Natural killer cell (primary cell): ENCODE measurements around the gene CCDC33. TPM values are rescaled to one million over a fixed set of nuclear protein-coding genes. Genes with fewer than 3 reads are reported as not detected.

Source experiments
- ATAC-seq, 3 donors: fragments of 150-1000 bp in 2 of 3; fragments of 200-7000 bp in 1 of 3; cut with Tn5 transposase; 1 replicate in 1 of 3; 2 replicates in 2 of 3; pipeline ENCODE4 v1.10.0; 2021; ENCODE audit warnings: mild to moderate bottlenecking in 2 of 3, moderate library complexity in 2 of 3
- DNase-seq, 2 donors: peaks; one replicate each; pipeline versions ENCODE4 v3.0.0 to v3.0.0-alpha.2; 2013 to 2021; ENCODE audit warnings: mixed read lengths in 1 of 2
- H3K27ac ChIP-seq: one replicate; pipeline ENCODE4 v1.5.1; 2013; ENCODE audit warnings: mild to moderate bottlenecking, low read length
- H3K27me3 ChIP-seq: one replicate; pipeline ENCODE4 v1.6.1; 2013; ENCODE audit warnings: low read length; ENCODE audit not compliant: control insufficient read depth, insufficient read depth
- H3K36me3 ChIP-seq: one replicate; pipeline ENCODE4 v1.6.1; 2013; ENCODE audit warnings: low read length; ENCODE audit not compliant: control insufficient read depth, insufficient read depth
- H3K4me1 ChIP-seq: one replicate; pipeline ENCODE4 v1.6.1; 2013; ENCODE audit warnings: low read length; ENCODE audit not compliant: control insufficient read depth, insufficient read depth
- H3K4me3 ChIP-seq: one replicate; pipeline ENCODE4 v1.5.1; 2013; ENCODE audit warnings: low read length
- H3K9me3 ChIP-seq: one replicate; pipeline ENCODE4 v1.6.1; 2013; ENCODE audit warnings: low read length; ENCODE audit not compliant: control insufficient read depth, insufficient read depth
- H3K27ac Mint-ChIP-seq, 2 donors: one replicate each; pipeline ENCODE4 v1.8.0; 2022; ENCODE audit warnings: mild to moderate bottlenecking in 2 of 2, mixed read lengths in 2 of 2, moderate library complexity in 1 of 2
- H3K27me3 Mint-ChIP-seq, 2 donors: one replicate each; pipeline ENCODE4 v1.8.0; 2022; ENCODE audit warnings: low read depth in 2 of 2, mixed read lengths in 2 of 2
- H3K36me3 Mint-ChIP-seq: one replicate; pipeline ENCODE4 v1.8.0; 2022; ENCODE audit warnings: mixed read lengths
- H3K4me1 Mint-ChIP-seq, 2 donors: one replicate each; pipeline ENCODE4 v1.8.0; 2022; ENCODE audit warnings: mixed read lengths in 2 of 2
- H3K4me3 Mint-ChIP-seq: one replicate; pipeline ENCODE4 v1.8.0; 2022; ENCODE audit warnings: mild to moderate bottlenecking, moderate library complexity, mixed read lengths
- H3K9me3 Mint-ChIP-seq, 2 donors: one replicate each; pipeline ENCODE4 v1.8.0; 2022; ENCODE audit warnings: mixed read lengths in 2 of 2
- WGBS: methylation state at CpG from one replicate; pipeline ENCODE4 v1.1.7; 2013; ENCODE audit warnings: missing lambda C conversion rate; ENCODE audit not compliant: insufficient coverage; 5-methylcytosine and 5-hydroxymethylcytosine counted together
- intact Hi-C: fragments of 100-400 bp; cut with micrococcal nuclease; formaldehyde crosslinking; loops from one replicate; pipeline ENCODE4 v1.14.2; 2022
- total RNA-seq, 4 donors: library from RNA; stranded (reverse); fragments of 120-200 nt in 1 of 4; gene quantifications; one replicate each; pipeline versions ENCODE4 v1.2.3 to v1.2.4, GENCODE V29; 2013 to 2022
- TF ChIP-seq, protein P1 (sequence below): fragments of 200-600 bp; IDR thresholded peaks from one replicate; pipeline ENCODE4 v1.8.0; 2022; ENCODE audit warnings: antibody characterized with exemption

The CCDC33 gene
- total RNA-seq, 3 donors from 2014 or later (not counting 1 experiment from before 2014, with no cell fraction given): not detected

DNA sequence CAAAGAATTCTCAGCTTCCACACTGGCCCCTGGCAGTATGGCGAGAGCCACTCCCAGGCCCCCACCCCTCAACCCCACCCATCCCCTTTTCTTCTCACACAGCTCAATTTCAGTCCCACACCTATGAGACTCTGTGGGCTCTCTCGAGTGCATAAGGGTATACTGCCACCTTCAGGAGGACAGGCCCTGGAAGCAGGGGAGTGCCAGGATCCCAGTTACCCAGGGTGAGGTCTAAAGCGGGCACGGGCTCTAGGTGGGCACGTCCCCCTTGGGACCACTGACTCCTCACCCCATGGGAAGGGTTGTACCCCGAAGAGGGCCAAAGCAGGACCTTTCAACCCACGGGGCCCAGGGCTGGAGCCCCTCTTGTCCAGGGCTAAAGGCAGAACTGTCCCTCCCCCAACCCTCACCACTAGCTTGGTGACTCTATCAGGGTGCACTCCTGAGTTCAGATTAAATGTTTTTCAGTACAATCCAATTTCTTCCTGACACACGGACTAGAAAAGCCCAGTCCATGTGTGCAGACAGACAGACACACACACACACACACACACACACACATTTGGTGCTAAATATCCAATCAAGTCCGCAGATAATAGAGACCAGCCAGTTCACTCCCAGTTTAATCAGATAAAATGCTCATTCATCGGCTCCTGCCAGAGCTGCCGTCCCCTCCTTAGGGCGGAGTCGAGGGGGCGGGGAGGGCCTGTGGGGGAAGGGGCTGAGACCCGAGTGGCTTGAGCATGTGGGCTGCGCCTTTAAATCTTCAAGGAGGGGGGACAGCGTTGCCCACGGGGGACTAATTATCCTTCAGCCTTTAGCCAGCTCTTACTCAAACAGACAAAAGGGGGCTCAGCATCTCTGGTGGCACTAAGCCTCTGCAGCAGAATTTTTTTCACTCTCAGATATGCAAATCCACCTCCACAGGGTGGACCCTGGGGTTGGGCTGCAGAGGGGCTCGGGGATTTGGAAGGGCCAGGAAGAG lies 72.0 kb downstream of the CCDC33 start:
- H3K27me3 Mint-ChIP-seq: peaks cover 13 to 20% of the 10 kb centered on the region in 2 donors
- peak in 1 of 2 donors; percentile 58 for DNase-seq
- no peaks in the 10 kb centered on the region for H3K36me3 Mint-ChIP-seq
- WGBS: 26% methylated on average over 17 of the region's 19 CpGs
- H3K9me3 ChIP-seq: no peaks in the 10 kb centered on the region
- H3K4me1 ChIP-seq: no peaks in the 10 kb centered on the region
- no peaks in the 10 kb centered on the region for H3K27me3 ChIP-seq
- TF ChIP-seq, protein P1, sequence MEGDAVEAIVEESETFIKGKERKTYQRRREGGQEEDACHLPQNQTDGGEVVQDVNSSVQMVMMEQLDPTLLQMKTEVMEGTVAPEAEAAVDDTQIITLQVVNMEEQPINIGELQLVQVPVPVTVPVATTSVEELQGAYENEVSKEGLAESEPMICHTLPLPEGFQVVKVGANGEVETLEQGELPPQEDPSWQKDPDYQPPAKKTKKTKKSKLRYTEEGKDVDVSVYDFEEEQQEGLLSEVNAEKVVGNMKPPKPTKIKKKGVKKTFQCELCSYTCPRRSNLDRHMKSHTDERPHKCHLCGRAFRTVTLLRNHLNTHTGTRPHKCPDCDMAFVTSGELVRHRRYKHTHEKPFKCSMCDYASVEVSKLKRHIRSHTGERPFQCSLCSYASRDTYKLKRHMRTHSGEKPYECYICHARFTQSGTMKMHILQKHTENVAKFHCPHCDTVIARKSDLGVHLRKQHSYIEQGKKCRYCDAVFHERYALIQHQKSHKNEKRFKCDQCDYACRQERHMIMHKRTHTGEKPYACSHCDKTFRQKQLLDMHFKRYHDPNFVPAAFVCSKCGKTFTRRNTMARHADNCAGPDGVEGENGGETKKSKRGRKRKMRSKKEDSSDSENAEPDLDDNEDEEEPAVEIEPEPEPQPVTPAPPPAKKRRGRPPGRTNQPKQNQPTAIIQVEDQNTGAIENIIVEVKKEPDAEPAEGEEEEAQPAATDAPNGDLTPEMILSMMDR: no peak
- ATAC-seq: peak in 2 of 3 donors; percentile 28 to 55
- H3K4me1 Mint-ChIP-seq: no peaks in the 10 kb centered on the region
- no peaks in the 10 kb centered on the region for H3K36me3 ChIP-seq
- no peaks in the 10 kb centered on the region for H3K9me3 Mint-ChIP-seq
- no peak overlapping the region for H3K4me3 Mint-ChIP-seq
- H3K27ac ChIP-seq: no peak overlapping the region
- H3K4me3 ChIP-seq: no peak overlapping the region
- H3K27ac Mint-ChIP-seq: no peak overlapping the region
- intact Hi-C loops: no loop called here

DNA sequence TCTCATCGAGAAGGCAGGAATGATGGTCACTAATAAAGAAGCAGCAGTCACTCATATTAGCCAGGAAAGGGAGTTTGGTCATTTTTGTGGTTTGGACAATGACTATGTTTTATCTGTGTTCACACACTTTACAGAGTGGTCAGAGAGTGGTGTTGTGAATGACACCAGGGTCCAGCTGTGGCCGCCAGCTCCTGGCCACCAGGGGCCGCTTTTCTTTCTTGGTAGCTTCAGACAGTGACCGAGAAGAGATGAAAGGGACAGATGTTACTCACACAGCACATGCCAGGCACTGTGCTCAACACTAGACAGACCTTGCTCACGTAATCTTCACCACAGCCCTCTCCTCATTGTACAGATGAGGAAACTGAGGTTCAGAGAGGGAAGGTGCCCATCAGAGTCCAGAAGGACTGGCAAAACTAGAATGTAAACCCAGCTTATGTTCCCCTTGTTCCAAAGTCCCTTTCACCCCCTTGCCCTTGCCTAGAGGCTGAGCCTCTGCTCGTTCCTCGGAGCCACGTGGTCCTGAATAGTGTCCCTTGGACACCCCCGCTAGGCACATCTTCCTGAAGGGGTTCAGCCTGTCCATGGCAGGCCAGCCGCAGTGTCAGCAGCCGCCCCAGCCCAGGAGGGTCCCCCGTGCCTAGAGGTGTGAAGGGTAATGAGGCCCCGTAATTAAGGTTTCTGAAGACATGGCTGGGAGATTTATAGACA lies 75.8 kb downstream of the CCDC33 start:
- DNase-seq (no peak), ATAC-seq (no peak)
- Histone ChIP-seq H3K4me3 (no peak overlapping the region), H3K27me3 (no peaks in the 10 kb centered on the region), H3K27ac (no peak overlapping the region), H3K4me1 (peaks cover 32% of the 10 kb centered on the region), H3K36me3 (no peaks in the 10 kb centered on the region), H3K9me3 (no peaks in the 10 kb centered on the region)
- WGBS: 81% methylated on average over 13 of the region's 13 CpGs
- Mint-ChIP-seq H3K27me3 (peaks cover 0 to under 1% of the 10 kb centered on the region in 2 donors), H3K4me1 (peaks cover 15 to 29% of the 10 kb centered on the region in 2 donors), H3K9me3 (no peaks in the 10 kb centered on the region), H3K4me3 (no peak overlapping the region), H3K36me3 (no peaks in the 10 kb centered on the region), H3K27ac (no peak overlapping the region)
- TF ChIP-seq, protein P1: no peak
- intact Hi-C loops: no loop called here

DNA sequence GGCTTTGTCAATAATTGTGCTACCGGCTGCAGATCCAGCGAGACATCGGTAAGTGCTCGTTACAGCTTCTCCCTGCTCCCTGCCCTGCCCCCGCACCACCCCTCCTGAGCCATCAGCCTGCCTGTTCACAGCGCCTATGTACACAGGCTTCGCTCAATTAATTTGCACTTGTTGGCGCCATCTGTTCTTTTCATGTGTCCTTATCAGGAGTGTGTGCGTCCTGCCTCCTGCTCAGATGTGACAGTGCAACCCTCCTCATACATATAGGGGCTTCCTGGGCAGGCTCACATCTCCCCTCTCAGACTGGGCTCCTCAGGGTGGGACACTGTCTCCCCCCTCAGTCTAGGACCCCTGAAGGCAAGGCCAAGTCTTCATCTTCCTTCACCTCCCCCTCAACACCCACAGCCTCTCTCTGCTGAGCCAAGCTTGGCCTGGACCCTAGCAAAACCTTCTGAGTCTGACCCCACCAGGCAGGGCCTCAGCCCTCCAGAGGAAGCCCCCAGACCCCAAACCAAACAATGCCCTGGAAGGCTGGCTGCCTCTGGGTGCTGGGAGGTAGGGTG lies 76.4 kb downstream of the CCDC33 start:
- Mint-ChIP-seq H3K27me3 (no peaks in the 10 kb centered on the region), H3K4me1 (peaks cover 15 to 29% of the 10 kb centered on the region in 2 donors), H3K9me3 (no peaks in the 10 kb centered on the region), H3K4me3 (no peak overlapping the region), H3K27ac (no peak overlapping the region), H3K36me3 (no peaks in the 10 kb centered on the region)
- Histone ChIP-seq H3K27me3 (no peaks in the 10 kb centered on the region), H3K36me3 (no peaks in the 10 kb centered on the region), H3K4me3 (no peak overlapping the region), H3K27ac (no peak overlapping the region), H3K4me1 (peaks cover 32% of the 10 kb centered on the region), H3K9me3 (no peaks in the 10 kb centered on the region)
- ATAC-seq (no peak), DNase-seq (no peak)
- TF ChIP-seq, protein P1: no peak
- WGBS: 89% methylated on average over 9 of the region's 9 CpGs
- intact Hi-C loops: no loop called here
